SK-N-SH treated with all-trans-retinoic acid at 6 μM for 48 hours (cell line): ENCODE results near the gene OR10G4.

Source experiments
- ARNTL ChIP-seq: fragments of 450-650 bp; formaldehyde crosslinking; IDR thresholded peaks from 2 replicates; pipeline ENCODE4 v1.5.0; 2020; ENCODE audit warnings: low read depth, mild to moderate bottlenecking, moderate library complexity, borderline replicate concordance
- SNAI2 ChIP-seq: fragments of 250-450 bp; sonication (Bioruptor Pico); IDR thresholded peaks from 2 replicates; pipeline ENCODE4 v1.5.0; 2020; ENCODE audit warnings: mild to moderate bottlenecking, moderate library complexity
- ZNF565 ChIP-seq: fragments of 450-650 bp; formaldehyde crosslinking; conservative IDR thresholded peaks from 2 replicates; pipeline ENCODE4 v1.5.0; 2020; ENCODE audit warnings: low read depth, mild to moderate bottlenecking, moderate library complexity
- ZNF70 ChIP-seq: fragments of 450-650 bp; formaldehyde crosslinking; IDR thresholded peaks from 2 replicates; pipeline ENCODE4 v1.5.0; 2020; ENCODE audit warnings: mild to moderate bottlenecking, moderate library complexity

GRCh38 chr11:123973816-123974215, 39.0 kb upstream of the OR10G4 start:
- TF ChIP-seq ZNF70 (no peak), ARNTL (no peak), ZNF565 (CRISPR knock-in tag) (no peak), SNAI2 (CRISPR knock-in tag) (no peak)
